Sigmoid colon (tissue), 4 donors: Measurements from ENCODE around the gene SEMA6B.

Experiments used
- EP300 ChIP-seq, 4 donors: sonication (generic); formaldehyde crosslinking; IDR thresholded peaks; one replicate each; pipeline ENCODE4 v1.6.1; 2017; ENCODE audit warnings: antibody characterized with exemption in 4 of 4
- POLR2A ChIP-seq, 2 donors: fragments of 450-650 bp; IDR thresholded peaks; one replicate each; pipeline ENCODE4 v1.6.1; 2016; ENCODE audit warnings: antibody characterized with exemption in 2 of 2, mild to moderate bottlenecking in 2 of 2, moderate library complexity in 2 of 2
- POLR2AphosphoS5 ChIP-seq, 4 donors: sonication (generic); formaldehyde crosslinking; IDR thresholded peaks; one replicate each; pipeline ENCODE4 v1.6.1; 2017; ENCODE audit warnings: antibody characterized with exemption in 4 of 4
- TF ChIP-seq, protein P1 (sequence below), 4 experiments: fragments of 450-650 bp in 3 of 4; fragments of 200-600 bp in 1 of 4; IDR thresholded peaks; one replicate each; pipeline ENCODE4 v1.5.1; 2016 to 2019; ENCODE audit warnings: antibody characterized with exemption in 4 of 4, mild to moderate bottlenecking in 3 of 4, moderate library complexity in 2 of 4

- TF ChIP-seq, protein P1, sequence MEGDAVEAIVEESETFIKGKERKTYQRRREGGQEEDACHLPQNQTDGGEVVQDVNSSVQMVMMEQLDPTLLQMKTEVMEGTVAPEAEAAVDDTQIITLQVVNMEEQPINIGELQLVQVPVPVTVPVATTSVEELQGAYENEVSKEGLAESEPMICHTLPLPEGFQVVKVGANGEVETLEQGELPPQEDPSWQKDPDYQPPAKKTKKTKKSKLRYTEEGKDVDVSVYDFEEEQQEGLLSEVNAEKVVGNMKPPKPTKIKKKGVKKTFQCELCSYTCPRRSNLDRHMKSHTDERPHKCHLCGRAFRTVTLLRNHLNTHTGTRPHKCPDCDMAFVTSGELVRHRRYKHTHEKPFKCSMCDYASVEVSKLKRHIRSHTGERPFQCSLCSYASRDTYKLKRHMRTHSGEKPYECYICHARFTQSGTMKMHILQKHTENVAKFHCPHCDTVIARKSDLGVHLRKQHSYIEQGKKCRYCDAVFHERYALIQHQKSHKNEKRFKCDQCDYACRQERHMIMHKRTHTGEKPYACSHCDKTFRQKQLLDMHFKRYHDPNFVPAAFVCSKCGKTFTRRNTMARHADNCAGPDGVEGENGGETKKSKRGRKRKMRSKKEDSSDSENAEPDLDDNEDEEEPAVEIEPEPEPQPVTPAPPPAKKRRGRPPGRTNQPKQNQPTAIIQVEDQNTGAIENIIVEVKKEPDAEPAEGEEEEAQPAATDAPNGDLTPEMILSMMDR (IDR thresholded peaks at IDR 0.05): no peak
- no peak for TF ChIP-seq POLR2A (IDR thresholded peaks at IDR 0.05)
- TF ChIP-seq EP300 (IDR thresholded peaks at IDR 0.05): no peak
- no peak for TF ChIP-seq POLR2AphosphoS5 (IDR thresholded peaks at IDR 0.05)
These were observed 46.2 kb downstream of the SEMA6B start for GRCh38 chr19:4513248-4513647.
